Thyroid gland (tissue), 4 donors: ENCODE data around the gene SMYD2.

Source experiments
- CTCF ChIP-seq, 6 experiments: fragments of 200-600 bp in 3 of 6; fragments of 450-650 bp in 3 of 6; sonication (generic) in 3 of 6; IDR thresholded peaks; one replicate each; pipeline ENCODE4 v1.5.1; 2016 to 2019; ENCODE audit warnings: antibody characterized with exemption in 6 of 6, mild to moderate bottlenecking in 2 of 6, inconsistent platforms in 1 of 6, moderate library complexity in 1 of 6
- POLR2A ChIP-seq, 2 donors: fragments of 450-650 bp; IDR thresholded peaks; one replicate each; pipeline ENCODE4 v1.6.1; 2017; ENCODE audit warnings: antibody characterized with exemption in 2 of 2, mild to moderate bottlenecking in 2 of 2, moderate library complexity in 1 of 2

GRCh38 chr1:214360116-214360515 lies 79.2 kb downstream of the SMYD2 start:
- TF ChIP-seq CTCF (IDR thresholded peaks at IDR 0.05) (no peak), POLR2A (IDR thresholded peaks at IDR 0.05) (no peak)
